Fibroblast of pulmonary artery (primary cell): Measurements from ENCODE around the gene CUEDC1.
A peak's percentile ranks its signal among the peaks of the same experiment; 100 is the strongest.

Source experiments
- DNase-seq: peaks from one replicate; pipeline ENCODE4 v3.0.0-alpha.2; 2010; ENCODE audit warnings: low read depth
- H3K4me3 ChIP-seq: replicated peaks from 2 replicates; pipeline ENCODE4 v1.5.1; 2011; ENCODE audit warnings: low read depth, mild to moderate bottlenecking, control low read depth, low read length, moderate library complexity
- TF ChIP-seq, protein P1 (sequence below): IDR thresholded peaks from 2 replicates; pipeline ENCODE4 v1.5.1; 2011; ENCODE audit warnings: mild to moderate bottlenecking, control low read depth, low read length, inconsistent platforms; ENCODE audit errors: missing control alignments

CUEDC1 gene

DNA sequence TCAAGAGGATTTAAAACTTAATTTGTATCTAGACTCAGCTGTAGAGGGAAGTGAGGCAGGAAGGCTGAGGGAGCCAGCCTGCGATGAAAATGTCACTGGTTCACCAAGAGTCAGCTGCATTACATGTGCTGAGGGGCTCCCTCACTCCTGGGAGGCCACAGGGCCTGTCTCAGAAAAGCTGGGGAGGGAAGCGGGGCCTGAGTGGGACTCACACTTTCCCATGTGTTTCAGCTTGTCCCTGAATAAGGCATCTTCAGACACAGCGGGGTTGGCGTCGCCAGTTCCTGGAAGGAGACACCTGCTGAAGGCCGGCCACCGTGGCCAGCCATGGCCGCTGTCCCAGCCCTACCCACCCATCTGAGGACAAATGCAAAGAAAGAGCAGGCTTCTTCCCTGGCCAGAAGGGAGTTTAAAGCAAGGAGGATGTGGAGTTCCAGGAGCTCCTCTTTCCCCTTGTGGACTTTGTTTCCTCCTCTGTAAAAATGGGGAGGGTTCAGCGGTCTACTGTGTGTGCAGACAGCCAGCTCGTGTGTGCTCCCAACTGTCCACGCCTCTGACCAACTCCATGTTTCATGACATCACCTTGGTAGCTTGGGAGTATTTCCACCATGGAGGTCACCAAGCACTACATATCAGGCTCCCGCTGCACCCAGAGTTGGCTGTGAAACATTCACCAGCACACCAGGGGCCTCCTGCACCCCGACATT, 86.1 kb downstream of the CUEDC1 start:
- H3K4me3 ChIP-seq, result no peak overlapping the region
- TF ChIP-seq, protein P1, sequence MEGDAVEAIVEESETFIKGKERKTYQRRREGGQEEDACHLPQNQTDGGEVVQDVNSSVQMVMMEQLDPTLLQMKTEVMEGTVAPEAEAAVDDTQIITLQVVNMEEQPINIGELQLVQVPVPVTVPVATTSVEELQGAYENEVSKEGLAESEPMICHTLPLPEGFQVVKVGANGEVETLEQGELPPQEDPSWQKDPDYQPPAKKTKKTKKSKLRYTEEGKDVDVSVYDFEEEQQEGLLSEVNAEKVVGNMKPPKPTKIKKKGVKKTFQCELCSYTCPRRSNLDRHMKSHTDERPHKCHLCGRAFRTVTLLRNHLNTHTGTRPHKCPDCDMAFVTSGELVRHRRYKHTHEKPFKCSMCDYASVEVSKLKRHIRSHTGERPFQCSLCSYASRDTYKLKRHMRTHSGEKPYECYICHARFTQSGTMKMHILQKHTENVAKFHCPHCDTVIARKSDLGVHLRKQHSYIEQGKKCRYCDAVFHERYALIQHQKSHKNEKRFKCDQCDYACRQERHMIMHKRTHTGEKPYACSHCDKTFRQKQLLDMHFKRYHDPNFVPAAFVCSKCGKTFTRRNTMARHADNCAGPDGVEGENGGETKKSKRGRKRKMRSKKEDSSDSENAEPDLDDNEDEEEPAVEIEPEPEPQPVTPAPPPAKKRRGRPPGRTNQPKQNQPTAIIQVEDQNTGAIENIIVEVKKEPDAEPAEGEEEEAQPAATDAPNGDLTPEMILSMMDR, result no peak
- DNase-seq, result no peak

DNA sequence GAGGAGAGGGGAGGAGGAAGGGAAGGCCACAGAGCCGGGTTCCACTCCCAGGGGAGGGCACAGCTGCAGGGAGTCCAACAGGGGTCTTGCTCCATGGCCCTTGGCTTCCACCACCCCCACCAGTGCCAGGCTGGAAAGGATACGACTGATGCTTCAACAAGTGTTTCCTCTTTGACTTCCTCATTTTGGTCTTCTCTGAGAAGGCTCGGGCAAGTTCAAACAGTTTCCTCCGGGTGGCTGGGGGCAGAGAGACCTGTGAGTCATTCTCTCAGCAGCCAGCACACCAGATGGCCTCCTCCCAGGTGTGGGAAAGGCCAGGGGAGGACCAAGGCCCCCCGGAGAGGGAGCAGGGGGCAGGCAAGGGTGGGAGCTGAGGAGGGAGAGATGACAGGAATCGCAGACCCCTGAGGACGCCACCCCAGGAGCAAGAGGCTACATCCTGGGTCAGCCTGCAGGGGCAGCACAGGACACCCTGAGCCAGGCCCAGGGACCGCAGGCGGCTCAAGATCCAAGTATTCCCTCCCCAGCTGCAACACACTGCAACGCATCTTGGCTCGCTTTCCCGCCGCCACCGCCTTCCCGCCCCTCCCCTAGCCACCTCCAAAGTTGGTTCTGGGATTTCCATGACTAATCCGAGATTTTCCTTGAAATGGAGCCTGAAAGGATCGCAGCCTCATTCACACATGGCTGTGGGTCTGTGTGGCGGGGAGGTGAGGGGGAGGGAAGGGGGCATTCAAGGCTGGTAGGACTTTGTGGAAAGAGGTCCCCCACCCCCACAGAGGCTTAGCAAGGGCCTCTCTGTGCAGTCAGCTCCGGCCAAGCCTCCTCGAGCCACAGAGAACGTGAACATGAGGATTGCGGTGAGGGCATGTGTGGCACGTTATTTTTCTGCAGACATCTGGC, 87.0 kb downstream of the CUEDC1 start:
- H3K4me3 ChIP-seq, result no peak overlapping the region
- DNase-seq, result peak; percentile 85
- TF ChIP-seq, protein P1, result peak; percentile 53

DNA sequence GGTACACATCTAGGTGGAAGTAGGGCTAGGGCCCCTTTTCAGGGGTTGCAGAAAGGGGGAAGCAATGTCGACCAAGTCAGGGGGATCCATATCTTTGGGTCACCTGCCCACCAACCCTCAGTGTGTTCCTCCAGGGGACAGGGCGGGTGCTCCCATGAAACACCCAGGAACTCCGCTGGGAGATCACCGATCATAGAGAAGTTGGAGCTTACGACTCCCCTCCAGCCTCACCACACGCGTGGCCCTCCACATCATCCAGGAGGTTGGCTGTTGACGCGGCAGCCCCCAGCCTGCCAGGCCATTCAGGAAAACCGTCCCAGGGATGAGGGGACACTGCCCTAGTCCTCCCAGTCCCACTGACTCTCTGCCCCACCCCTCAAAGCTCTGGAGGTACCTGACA, 88.1 kb downstream of the CUEDC1 start:
- no peak overlapping the region for H3K4me3 ChIP-seq
- TF ChIP-seq, protein P1, result no peak
- DNase-seq, result no peak

DNA sequence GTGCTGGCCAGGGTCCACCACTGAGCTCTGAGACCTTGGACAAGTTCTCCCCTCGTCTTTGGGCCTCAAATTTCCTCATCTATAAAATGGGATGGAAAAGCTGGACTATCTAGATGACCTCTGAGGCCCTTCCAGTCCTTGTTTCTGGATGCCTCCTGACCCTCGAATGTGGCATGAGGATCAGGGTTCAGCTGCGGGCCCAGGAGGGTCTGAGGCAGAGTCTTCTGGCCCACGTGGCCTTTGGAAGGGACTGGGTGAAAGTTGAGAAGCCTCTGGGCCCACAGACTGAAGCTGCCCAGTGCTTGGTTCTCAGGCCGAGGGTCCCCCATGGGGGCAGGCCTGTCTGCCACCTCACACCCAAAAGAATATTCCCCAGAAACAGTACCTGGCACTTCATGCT, 88.5 kb downstream of the CUEDC1 start:
- H3K4me3 ChIP-seq, result no peak overlapping the region
- no peak for DNase-seq
- TF ChIP-seq, protein P1, result no peak

DNA sequence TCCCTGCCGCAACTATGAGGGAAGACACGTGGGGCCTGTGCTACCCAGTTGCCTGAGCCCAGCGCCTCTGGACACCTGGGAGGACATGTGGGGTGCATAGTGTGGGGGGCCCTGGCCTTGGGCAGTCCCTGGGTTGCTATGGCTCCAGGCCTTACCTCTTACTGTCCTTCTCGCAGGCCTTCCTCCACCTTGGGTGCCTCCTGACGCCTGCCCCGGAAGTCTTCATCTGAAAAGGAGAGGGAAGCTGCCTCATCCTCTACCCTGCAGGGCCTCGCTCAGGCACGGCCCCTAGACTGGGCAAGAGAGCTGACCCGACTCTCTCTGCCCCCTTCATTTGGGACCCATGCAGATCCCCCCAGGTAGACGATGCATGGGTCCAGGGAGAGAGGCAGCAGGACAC, 88.9 kb downstream of the CUEDC1 start:
- no peak for DNase-seq
- no peak overlapping the region for H3K4me3 ChIP-seq
- TF ChIP-seq, protein P1, result no peak

DNA sequence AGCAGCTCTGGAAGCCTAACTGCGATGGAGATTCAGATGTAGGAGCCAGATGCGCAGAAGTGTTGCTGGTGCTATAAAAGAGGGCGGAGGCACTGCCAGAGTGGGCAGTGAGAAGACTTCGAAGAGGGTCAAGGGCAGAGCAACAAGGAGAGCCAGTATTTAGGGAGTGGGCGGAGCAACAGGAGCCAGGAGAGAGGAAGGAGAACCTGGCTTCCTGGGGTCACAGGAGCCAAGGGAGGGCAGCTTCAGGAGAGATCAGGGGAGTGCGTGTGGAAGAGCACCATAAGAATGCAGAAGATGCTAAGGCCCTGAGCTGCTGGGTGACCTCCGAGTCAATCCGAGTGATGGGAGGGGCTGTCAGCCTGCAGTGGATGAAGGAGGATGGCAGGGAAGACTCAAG, 90.9 kb downstream of the CUEDC1 start:
- no peak overlapping the region for H3K4me3 ChIP-seq
- TF ChIP-seq, protein P1, result no peak
- DNase-seq, result no peak
